Measurements from ENCODE around the gene C13orf46.
"Not testable (repeated sequence)": the region's sequence is repeated elsewhere in the genome, so short reads cannot be mapped to it uniquely, and the experiment has no call there.

C13orf46 gene

GRCh38 chr13:113920606-113921286 is 53.1 kb downstream of the C13orf46 start:
- DNase-seq: no peak

GRCh38 chr13:113919761-113920559 is 53.9 kb downstream of the C13orf46 start:
- no peak for DNase-seq

GRCh38 chr13:113918981-113919701 is 54.7 kb downstream of the C13orf46 start:
- DNase-seq: no peak

- DNase-seq: no peak
These were observed 55.3 kb downstream of the C13orf46 start for GRCh38 chr13:113918580-113918979.

- DNase-seq: no peak
These were observed 56.1 kb downstream of the C13orf46 start for GRCh38 chr13:113917594-113918371.

- DNase-seq: no peak
These were observed 56.8 kb downstream of the C13orf46 start for GRCh38 chr13:113917096-113917495.

- DNase-seq: no peak
These were observed 57.5 kb downstream of the C13orf46 start for GRCh38 chr13:113916330-113916815.

- no peak for DNase-seq
These were observed 58.0 kb downstream of the C13orf46 start for GRCh38 chr13:113915786-113916329.

GRCh38 chr13:113915012-113915763 is 58.7 kb downstream of the C13orf46 start:
- DNase-seq: no peak

- DNase-seq: no peak
These were observed 59.4 kb downstream of the C13orf46 start for GRCh38 chr13:113914333-113915011.

- not testable (repeated sequence) for DNase-seq
These were observed 60.0 kb downstream of the C13orf46 start for GRCh38 chr13:113913838-113914237.

- DNase-seq: not testable (repeated sequence)
These were observed 60.5 kb downstream of the C13orf46 start for GRCh38 chr13:113913408-113913807.

- no peak for DNase-seq
These were observed 61.3 kb downstream of the C13orf46 start for GRCh38 chr13:113912596-113912995.

- no peak for DNase-seq
These were observed 66.0 kb downstream of the C13orf46 start for GRCh38 chr13:113907635-113908617.

- no peak for DNase-seq
These were observed 67.3 kb downstream of the C13orf46 start for GRCh38 chr13:113906571-113906970.

GRCh38 chr13:113905942-113906341 is 67.9 kb downstream of the C13orf46 start:
- no peak for DNase-seq

GRCh38 chr13:113905018-113905417 is 68.9 kb downstream of the C13orf46 start:
- no peak for DNase-seq

GRCh38 chr13:113904411-113904810 is 69.5 kb downstream of the C13orf46 start:
- DNase-seq: no peak

- DNase-seq: no peak
These were observed 70.0 kb downstream of the C13orf46 start for GRCh38 chr13:113903912-113904311.
